Lower lobe of right lung (tissue), 2 donors: ENCODE data around the gene STRIP2. TPM values are rescaled to one million over a fixed set of nuclear protein-coding genes. Genes with fewer than 3 reads are reported as not detected.

Experiments used
- ATAC-seq, 2 donors: fragments of 200-7000 bp; cut with Tn5 transposase; one replicate each; pipeline ENCODE4 v1.9.1; 2020 to 2022; ENCODE audit warnings: mild to moderate bottlenecking in 2 of 2, moderate library complexity in 2 of 2
- DNase-seq: peaks from one replicate; pipeline ENCODE4 v3.0.0-alpha.2; 2020
- H3K27ac ChIP-seq: fragments of 200-600 bp; one replicate; pipeline ENCODE4 v1.8.0; 2022
- H3K27me3 ChIP-seq: fragments of 200-600 bp; one replicate; pipeline ENCODE4 v1.8.0; 2022; ENCODE audit warnings: low read depth
- H3K36me3 ChIP-seq: fragments of 200-600 bp; one replicate; pipeline ENCODE4 v1.8.0; 2022; ENCODE audit warnings: mild to moderate bottlenecking
- H3K4me1 ChIP-seq: fragments of 200-600 bp; one replicate; pipeline ENCODE4 v1.8.0; 2022
- H3K4me3 ChIP-seq: fragments of 200-600 bp; one replicate; pipeline ENCODE4 v1.8.0; 2022; ENCODE audit warnings: mild to moderate bottlenecking
- H3K9me3 ChIP-seq: fragments of 200-600 bp; one replicate; pipeline ENCODE4 v1.8.0; 2022
- CTCF ChIP-seq: fragments of 200-600 bp; IDR thresholded peaks from one replicate; pipeline ENCODE4 v1.8.0; 2022; ENCODE audit warnings: antibody characterized with exemption, mild to moderate bottlenecking
- intact Hi-C: fragments of 100-400 bp; cut with DNase I; formaldehyde crosslinking; loops from one replicate; pipeline ENCODE4 v1.11.0; 2022
- total RNA-seq: library from RNA; stranded (reverse); fragmentation: NEBNext Ultra II Directional; extraction: Animal tissue kit (Norgen Biotek cat#: 25700); gene quantifications from one replicate; pipeline ENCODE4 v1.2.1, GENCODE V29; 2021
- donor health status: DM: no; HTN: yes; CAD: no; lungs with severe emphysema.

STRIP2 gene
- total RNA-seq, 1 donor from 2014 or later, result 1.3 TPM

- intact Hi-C loops, result no loop called here
- TF ChIP-seq CTCF, result no peak
- no peak overlapping the region for H3K4me3 ChIP-seq
- H3K4me1 ChIP-seq, result no peaks in the 10 kb centered on the region
- H3K9me3 ChIP-seq, result no peaks in the 10 kb centered on the region
- no peaks in the 10 kb centered on the region for H3K27me3 ChIP-seq
- DNase-seq (no peak), ATAC-seq (no peak)
- H3K27ac ChIP-seq, result no peak overlapping the region
- H3K36me3 ChIP-seq, result peaks cover 60% of the 10 kb centered on the region
Measured at GRCh38 chr7:129426482-129426881, 7.8 kb upstream of the STRIP2 start.

- intact Hi-C loops, result no loop called here
- Histone ChIP-seq H3K27me3 (no peaks in the 10 kb centered on the region), H3K27ac (no peak overlapping the region), H3K4me1 (no peaks in the 10 kb centered on the region), H3K9me3 (no peaks in the 10 kb centered on the region), H3K36me3 (peaks cover 57% of the 10 kb centered on the region), H3K4me3 (no peak overlapping the region)
- no peak for TF ChIP-seq CTCF
- DNase-seq (no peak), ATAC-seq (no peak)
Measured at GRCh38 chr7:129427526-129428045, 6.6 kb upstream of the STRIP2 start.

- H3K27ac ChIP-seq, result no peak overlapping the region
- no peaks in the 10 kb centered on the region for H3K9me3 ChIP-seq
- H3K4me1 ChIP-seq, result peaks cover 17% of the 10 kb centered on the region
- H3K36me3 ChIP-seq, result peaks cover 16% of the 10 kb centered on the region
- ATAC-seq (no peak), DNase-seq (no peak)
- H3K4me3 ChIP-seq, result no peak overlapping the region
- TF ChIP-seq CTCF, result no peak
- peaks cover 10% of the 10 kb centered on the region for H3K27me3 ChIP-seq
- intact Hi-C loops, result no loop called here
Measured at GRCh38 chr7:129431911-129432643, 2.2 kb upstream of the STRIP2 start.

- Histone ChIP-seq H3K9me3 (no peaks in the 10 kb centered on the region), H3K36me3 (no peaks in the 10 kb centered on the region), H3K4me1 (peaks cover 17% of the 10 kb centered on the region), H3K27me3 (peaks cover 10% of the 10 kb centered on the region), H3K27ac (peak overlapping the region; percentile 65), H3K4me3 (peak overlapping the region; percentile 82)
- intact Hi-C loops, result no loop called here
- DNase-seq, result no peak
- ATAC-seq, result peak; percentile 13 to 40
- TF ChIP-seq CTCF, result no peak
Measured at GRCh38 chr7:129434675-129435318, 565 bp downstream of the STRIP2 start.

GRCh38 chr7:129435414-129435829, 1.2 kb downstream of the STRIP2 start:
- Histone ChIP-seq H3K36me3 (no peaks in the 10 kb centered on the region), H3K27ac (no peak overlapping the region), H3K9me3 (no peaks in the 10 kb centered on the region), H3K4me3 (peak overlapping the region; percentile 82), H3K27me3 (peaks cover 10% of the 10 kb centered on the region), H3K4me1 (peaks cover 17% of the 10 kb centered on the region)
- intact Hi-C loops, result no loop called here
- no peak for ATAC-seq
- DNase-seq, result no peak
- no peak for TF ChIP-seq CTCF
